Mesenchymal stem cell (in vitro differentiated cells and primary cell): Measurements from ENCODE around the gene TBX21.

Experiments
- DNase-seq: peaks from one replicate; pipeline ENCODE4 v3.0.0-alpha.2; 2013
- H2AFZ ChIP-seq: one replicate; pipeline ENCODE4 v1.6.1; 2013; ENCODE audit warnings: low read depth, mild to moderate bottlenecking, control low read depth, inconsistent platforms, low read length, moderate library complexity
- H2AK5ac ChIP-seq: 2 replicates; pipeline ENCODE4 v1.6.1; 2013; ENCODE audit warnings: low read length, moderate library complexity, mild to moderate bottlenecking, inconsistent platforms; ENCODE audit not compliant: severe bottlenecking
- H2BK120ac ChIP-seq: one replicate; pipeline ENCODE4 v1.6.1; 2013; ENCODE audit warnings: low read depth, mild to moderate bottlenecking, inconsistent platforms, low read length, moderate library complexity
- H2BK12ac ChIP-seq, 2 experiments: one replicate each; pipeline ENCODE4 v1.6.1; 2013; ENCODE audit warnings: inconsistent platforms in 2 of 2, low read length in 2 of 2, mild to moderate bottlenecking in 2 of 2, moderate library complexity in 2 of 2, control low read depth in 1 of 2
- H2BK15ac ChIP-seq: one replicate; pipeline ENCODE4 v1.6.1; 2013; ENCODE audit warnings: mild to moderate bottlenecking, low read depth, inconsistent platforms; ENCODE audit not compliant: poor library complexity, severe bottlenecking
- H2BK5ac ChIP-seq: 2 replicates; pipeline ENCODE4 v1.6.1; 2013; ENCODE audit warnings: low read depth, mild to moderate bottlenecking, low read length, control low read depth, inconsistent platforms; ENCODE audit not compliant: poor library complexity, severe bottlenecking
- H3K14ac ChIP-seq, 2 experiments: one replicate each; pipeline ENCODE4 v1.6.1; 2013; ENCODE audit warnings: inconsistent platforms in 2 of 2, low read length in 2 of 2, control low read depth in 1 of 2, mild to moderate bottlenecking in 1 of 2, moderate library complexity in 1 of 2
- H3K18ac ChIP-seq, 2 experiments: one replicate each; pipeline ENCODE4 v1.6.1; 2013; ENCODE audit warnings: inconsistent platforms in 2 of 2, low read length in 2 of 2, control low read depth in 1 of 2, low read depth in 1 of 2, mild to moderate bottlenecking in 1 of 2
- H3K23ac ChIP-seq, 2 experiments: one replicate each; pipeline ENCODE4 v1.6.1; 2013; ENCODE audit warnings: inconsistent platforms in 2 of 2, low read length in 2 of 2, mild to moderate bottlenecking in 2 of 2, moderate library complexity in 2 of 2, control low read depth in 1 of 2
- H3K27ac ChIP-seq: 2 replicates; pipeline ENCODE4 v1.5.1; 2013; ENCODE audit warnings: mild to moderate bottlenecking, moderate library complexity, low read length, control low read depth, inconsistent platforms; ENCODE audit not compliant: poor library complexity, severe bottlenecking
- H3K27me3 ChIP-seq, 2 experiments: 2 replicates each; pipeline versions ENCODE4 v1.6.1 to v1.7.0; 2013; ENCODE audit warnings: low read length in 2 of 2, mild to moderate bottlenecking in 2 of 2, moderate library complexity in 2 of 2, control low read depth in 1 of 2, inconsistent platforms in 1 of 2; ENCODE audit not compliant: control insufficient read depth in 1 of 2, insufficient read depth in 1 of 2
- H3K36me3 ChIP-seq, 2 experiments: 2 replicates each; pipeline versions ENCODE4 v1.6.1 to v1.7.0; 2013; ENCODE audit warnings: low read length in 2 of 2, control low read depth in 1 of 2, inconsistent platforms in 1 of 2, low read depth in 1 of 2, mild to moderate bottlenecking in 1 of 2; ENCODE audit not compliant: insufficient read depth in 2 of 2, control insufficient read depth in 1 of 2
- H3K4ac ChIP-seq, 2 experiments: one replicate each; pipeline ENCODE4 v1.6.1; 2013; ENCODE audit warnings: inconsistent platforms in 2 of 2, low read length in 2 of 2, mild to moderate bottlenecking in 2 of 2, moderate library complexity in 2 of 2, control low read depth in 1 of 2, low read depth in 1 of 2
- H3K4me1 ChIP-seq: 2 replicates; pipeline ENCODE4 v1.6.1; 2013; ENCODE audit warnings: low read depth, low read length, control low read depth; ENCODE audit not compliant: control insufficient read depth, insufficient read depth
- H3K4me2 ChIP-seq: 2 replicates; pipeline ENCODE4 v1.6.1; 2013; ENCODE audit warnings: low read length, mild to moderate bottlenecking, inconsistent platforms; ENCODE audit not compliant: poor library complexity, severe bottlenecking
- H3K4me3 ChIP-seq, 2 experiments: 2 replicates each; pipeline versions ENCODE4 v1.5.1 to v1.7.0; 2013; ENCODE audit warnings: low read length in 2 of 2, mild to moderate bottlenecking in 2 of 2, control low read depth in 1 of 2, low read depth in 1 of 2; ENCODE audit not compliant: insufficient read depth in 1 of 2
- H3K79me1 ChIP-seq: replicated peaks from 2 replicates; pipeline ENCODE4 v1.6.1; 2013; ENCODE audit warnings: mild to moderate bottlenecking, control low read depth, low read length, inconsistent platforms; ENCODE audit not compliant: poor library complexity, severe bottlenecking
- H3K9ac ChIP-seq: 2 replicates; pipeline ENCODE4 v1.7.0; 2013; ENCODE audit warnings: mild to moderate bottlenecking, low read length, moderate library complexity
- H3K9me3 ChIP-seq: 2 replicates; pipeline ENCODE4 v1.7.0; 2013; ENCODE audit warnings: mild to moderate bottlenecking, low read length; ENCODE audit not compliant: control insufficient read depth
- H4K8ac ChIP-seq: one replicate; pipeline ENCODE4 v1.6.1; 2013; ENCODE audit warnings: inconsistent platforms, mild to moderate bottlenecking, low read length, moderate library complexity
- H4K91ac ChIP-seq: one replicate; pipeline ENCODE4 v1.6.1; 2013; ENCODE audit warnings: mild to moderate bottlenecking, low read length, inconsistent platforms
- WGBS: methylation state at CpG from one replicate; pipeline ENCODE4 v1.1.7; 2013; ENCODE audit warnings: mixed read lengths; 5-methylcytosine and 5-hydroxymethylcytosine counted together

Gene TBX21

DNA sequence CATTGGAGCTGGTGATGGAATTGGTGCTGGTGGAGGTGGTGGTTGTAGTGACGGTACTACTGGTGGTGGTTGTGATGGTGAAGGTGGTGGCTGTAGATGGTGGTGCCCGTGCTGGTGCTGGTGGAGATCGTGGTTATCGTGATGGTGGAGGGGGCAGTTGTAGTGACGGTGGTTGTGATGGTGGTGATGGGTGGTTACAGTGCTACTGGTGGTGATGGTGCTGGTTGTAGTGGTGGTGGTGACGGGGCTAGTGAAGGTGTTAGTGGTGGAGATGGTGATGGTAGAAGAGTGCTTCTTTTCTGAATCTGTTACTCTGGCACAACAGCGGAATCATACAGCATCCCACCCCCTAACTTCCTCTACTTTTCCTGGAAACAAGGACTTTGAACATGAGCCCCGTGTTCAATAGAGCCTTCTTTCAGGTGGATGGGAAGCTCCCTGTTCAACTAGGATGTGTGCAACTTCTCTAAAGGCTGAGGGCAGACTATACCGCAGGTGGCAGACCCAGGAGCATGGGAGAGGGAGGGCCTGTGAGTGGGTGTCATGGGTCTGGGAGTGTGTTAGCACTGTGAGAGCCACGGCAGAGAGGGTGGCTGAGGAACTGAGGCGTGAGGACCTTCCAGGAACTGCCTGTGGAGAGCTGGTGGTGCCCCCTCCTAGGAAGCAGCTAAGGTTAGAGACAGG lies 8.2 kb downstream of the TBX21 start:
- 86% methylated on average over 8 of the region's 11 CpGs for WGBS
- H4K91ac ChIP-seq = no peak overlapping the region
- no peak overlapping the region for H2BK5ac ChIP-seq
- H3K36me3 ChIP-seq = no peaks in the 10 kb centered on the region
- H3K4ac ChIP-seq = no peak overlapping the region
- no peak overlapping the region for H2BK15ac ChIP-seq
- no peak overlapping the region for H2BK120ac ChIP-seq
- H3K23ac ChIP-seq = no peak overlapping the region
- H3K27ac ChIP-seq = no peak overlapping the region
- no peak overlapping the region for H3K4me3 ChIP-seq
- no peak overlapping the region for H2AK5ac ChIP-seq
- H2BK12ac ChIP-seq = no peak overlapping the region
- no peak overlapping the region for H4K8ac ChIP-seq
- H3K4me1 ChIP-seq = peaks cover 2% of the 10 kb centered on the region
- no peaks in the 10 kb centered on the region for H3K79me1 ChIP-seq
- no peak overlapping the region for H3K9ac ChIP-seq
- H3K4me2 ChIP-seq = no peak overlapping the region
- H3K14ac ChIP-seq = no peak overlapping the region
- peaks cover 53 to 67% of the 10 kb centered on the region in 2 experiments for H3K27me3 ChIP-seq
- no peak overlapping the region for H3K18ac ChIP-seq
- no peak overlapping the region for H2AFZ ChIP-seq
- peaks cover 8% of the 10 kb centered on the region for H3K9me3 ChIP-seq
- DNase-seq = no peak

DNA sequence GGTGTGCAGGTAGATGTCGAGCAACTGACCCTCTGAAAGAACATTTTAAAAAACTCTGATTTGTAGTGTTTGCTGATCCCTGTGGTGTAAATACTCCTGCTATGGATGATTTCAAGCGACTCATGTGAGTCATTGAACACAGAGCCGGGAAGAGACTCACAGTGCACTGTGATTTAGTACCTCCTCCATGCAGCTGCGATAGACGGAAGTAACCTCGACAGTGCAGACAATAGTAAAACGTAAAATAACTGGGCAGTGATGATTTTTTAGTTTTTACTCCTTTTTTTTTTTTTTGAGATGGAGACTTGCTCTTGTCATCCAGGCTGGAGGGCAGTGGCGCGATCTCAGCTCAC lies 8.7 kb downstream of the TBX21 start:
- Histone ChIP-seq H4K8ac (no peak overlapping the region), H2AFZ (no peak overlapping the region), H3K9me3 (peaks cover 8% of the 10 kb centered on the region), H3K23ac (no peak overlapping the region), H2BK12ac (no peak overlapping the region), H3K18ac (no peak overlapping the region), H3K27me3 (peaks cover 48 to 65% of the 10 kb centered on the region in 2 experiments), H4K91ac (no peak overlapping the region), H3K4me3 (no peak overlapping the region), H2BK15ac (no peak overlapping the region), H3K79me1 (no peaks in the 10 kb centered on the region), H3K36me3 (no peaks in the 10 kb centered on the region), H3K9ac (no peak overlapping the region), H3K14ac (no peak overlapping the region), H2AK5ac (no peak overlapping the region), H2BK120ac (no peak overlapping the region), H3K4ac (no peak overlapping the region), H3K4me1 (peaks cover 2% of the 10 kb centered on the region), H2BK5ac (no peak overlapping the region), H3K4me2 (no peak overlapping the region), H3K27ac (no peak overlapping the region)
- WGBS = 62% methylated on average over 9 of the region's 9 CpGs
- DNase-seq = no peak

DNA sequence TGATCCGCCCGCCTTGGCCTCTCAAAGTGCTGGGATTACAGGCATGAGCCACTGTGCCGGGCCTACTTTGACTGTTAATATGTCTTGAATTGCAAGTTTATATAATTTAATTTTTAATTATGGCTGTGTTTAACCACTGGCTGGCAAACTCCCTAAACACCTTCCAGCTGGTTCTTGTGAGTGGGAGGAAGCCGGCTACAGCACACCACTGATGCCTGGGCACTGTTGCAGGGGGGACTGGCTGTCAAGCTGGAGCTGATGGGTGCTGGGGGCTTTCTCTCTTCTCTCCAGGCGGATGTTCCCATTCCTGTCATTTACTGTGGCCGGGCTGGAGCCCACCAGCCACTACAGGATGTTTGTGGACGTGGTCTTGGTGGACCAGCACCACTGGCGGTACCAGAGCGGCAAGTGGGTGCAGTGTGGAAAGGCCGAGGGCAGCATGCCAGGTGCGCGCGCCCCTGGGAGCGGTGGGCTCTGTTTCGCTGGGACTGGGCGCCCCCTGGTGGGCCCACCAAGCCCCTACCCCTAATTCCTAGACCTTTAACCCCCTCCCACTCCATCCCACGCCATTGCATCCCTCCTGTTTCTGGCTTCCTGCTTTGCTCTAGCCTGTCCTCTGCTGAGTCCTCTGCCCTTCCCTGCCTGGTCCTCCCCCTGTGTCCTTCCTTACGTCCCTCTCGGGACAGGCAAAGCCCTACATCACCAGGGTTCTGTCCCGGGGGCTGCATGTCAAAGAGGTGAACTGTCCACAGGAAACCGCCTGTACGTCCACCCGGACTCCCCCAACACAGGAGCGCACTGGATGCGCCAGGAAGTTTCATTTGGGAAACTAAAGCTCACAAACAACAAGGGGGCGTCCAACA lies 9.5 kb downstream of the TBX21 start:
- Histone ChIP-seq H3K23ac (no peak overlapping the region), H3K9me3 (peaks cover 8% of the 10 kb centered on the region), H3K79me1 (no peaks in the 10 kb centered on the region), H3K27ac (no peak overlapping the region), H2AFZ (no peak overlapping the region), H3K18ac (no peak overlapping the region), H3K4me1 (peaks cover 2% of the 10 kb centered on the region), H4K91ac (no peak overlapping the region), H2BK120ac (no peak overlapping the region), H2BK15ac (peak overlapping the region; percentile 33), H3K27me3 (peaks cover 43 to 61% of the 10 kb centered on the region in 2 experiments), H3K14ac (no peak overlapping the region), H2BK5ac (no peak overlapping the region), H3K9ac (no peak overlapping the region), H3K4ac (no peak overlapping the region), H4K8ac (no peak overlapping the region), H3K36me3 (no peaks in the 10 kb centered on the region), H3K4me3 (no peak overlapping the region), H3K4me2 (no peak overlapping the region), H2AK5ac (no peak overlapping the region), H2BK12ac (no peak overlapping the region)
- no peak for DNase-seq
- WGBS = 38% methylated on average over 24 of the region's 26 CpGs

DNA sequence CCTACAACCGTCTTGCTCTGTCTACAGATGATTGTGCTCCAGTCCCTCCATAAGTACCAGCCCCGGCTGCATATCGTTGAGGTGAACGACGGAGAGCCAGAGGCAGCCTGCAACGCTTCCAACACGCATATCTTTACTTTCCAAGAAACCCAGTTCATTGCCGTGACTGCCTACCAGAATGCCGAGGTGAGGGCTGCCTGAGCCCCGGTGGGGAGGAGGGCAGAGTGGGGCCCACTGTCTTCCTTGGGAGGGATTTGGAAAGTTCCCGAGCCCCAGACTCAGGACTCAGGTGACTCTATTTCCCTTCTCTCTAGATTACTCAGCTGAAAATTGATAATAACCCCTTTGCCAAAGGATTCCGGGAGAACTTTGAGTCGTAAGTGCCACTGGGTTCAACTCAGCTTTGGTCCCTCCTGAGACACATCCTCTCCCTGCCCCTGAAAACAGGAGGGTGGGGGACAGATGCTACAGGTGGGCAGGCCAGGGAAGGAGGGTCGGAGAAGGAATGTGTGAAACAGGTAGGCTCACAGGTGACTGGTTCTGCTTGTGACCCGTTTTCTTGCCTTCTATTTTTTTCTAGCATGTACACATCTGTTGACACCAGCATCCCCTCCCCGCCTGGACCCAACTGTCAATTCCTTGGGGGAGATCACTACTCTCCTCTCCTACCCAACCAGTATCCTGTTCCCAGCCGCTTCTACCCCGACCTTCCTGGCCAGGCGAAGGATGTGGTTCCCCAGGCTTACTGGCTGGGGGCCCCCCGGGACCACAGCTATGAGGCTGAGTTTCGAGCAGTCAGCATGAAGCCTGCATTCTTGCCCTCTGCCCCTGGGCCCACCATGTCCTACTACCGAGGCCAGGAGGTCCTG lies 11.4 kb downstream of the TBX21 start:
- Histone ChIP-seq H3K79me1 (no peaks in the 10 kb centered on the region), H3K36me3 (no peaks in the 10 kb centered on the region), H2AFZ (no peak overlapping the region), H3K14ac (no peak overlapping the region), H3K4ac (no peak overlapping the region), H3K4me1 (peaks cover 2% of the 10 kb centered on the region), H2BK5ac (no peak overlapping the region), H2AK5ac (no peak overlapping the region), H4K8ac (no peak overlapping the region), H3K4me2 (no peak overlapping the region), H3K18ac (no peak overlapping the region), H2BK15ac (no peak overlapping the region), H3K23ac (no peak overlapping the region), H2BK120ac (no peak overlapping the region), H3K9ac (no peak overlapping the region), H3K4me3 (no peak overlapping the region), H3K27me3 (peaks cover 44 to 57% of the 10 kb centered on the region in 2 experiments), H2BK12ac (no peak overlapping the region), H3K27ac (no peak overlapping the region), H3K9me3 (peaks cover 8% of the 10 kb centered on the region), H4K91ac (no peak overlapping the region)
- DNase-seq = no peak
- 83% methylated on average over 22 of the region's 22 CpGs for WGBS
